GM18909 (cell line): ENCODE data around the gene POLR3E.

ENCODE experiments used
- ATAC-seq: cut with Tn5 transposase; IDR thresholded peaks from one replicate; pipeline ENCODE4 v1.9.1; 2021; ENCODE audit warnings: mild to moderate bottlenecking; ENCODE audit not compliant: unreplicated experiment, poor library complexity

POLR3E gene, protein sequence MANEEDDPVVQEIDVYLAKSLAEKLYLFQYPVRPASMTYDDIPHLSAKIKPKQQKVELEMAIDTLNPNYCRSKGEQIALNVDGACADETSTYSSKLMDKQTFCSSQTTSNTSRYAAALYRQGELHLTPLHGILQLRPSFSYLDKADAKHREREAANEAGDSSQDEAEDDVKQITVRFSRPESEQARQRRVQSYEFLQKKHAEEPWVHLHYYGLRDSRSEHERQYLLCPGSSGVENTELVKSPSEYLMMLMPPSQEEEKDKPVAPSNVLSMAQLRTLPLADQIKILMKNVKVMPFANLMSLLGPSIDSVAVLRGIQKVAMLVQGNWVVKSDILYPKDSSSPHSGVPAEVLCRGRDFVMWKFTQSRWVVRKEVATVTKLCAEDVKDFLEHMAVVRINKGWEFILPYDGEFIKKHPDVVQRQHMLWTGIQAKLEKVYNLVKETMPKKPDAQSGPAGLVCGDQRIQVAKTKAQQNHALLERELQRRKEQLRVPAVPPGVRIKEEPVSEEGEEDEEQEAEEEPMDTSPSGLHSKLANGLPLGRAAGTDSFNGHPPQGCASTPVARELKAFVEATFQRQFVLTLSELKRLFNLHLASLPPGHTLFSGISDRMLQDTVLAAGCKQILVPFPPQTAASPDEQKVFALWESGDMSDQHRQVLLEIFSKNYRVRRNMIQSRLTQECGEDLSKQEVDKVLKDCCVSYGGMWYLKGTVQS

DNA sequence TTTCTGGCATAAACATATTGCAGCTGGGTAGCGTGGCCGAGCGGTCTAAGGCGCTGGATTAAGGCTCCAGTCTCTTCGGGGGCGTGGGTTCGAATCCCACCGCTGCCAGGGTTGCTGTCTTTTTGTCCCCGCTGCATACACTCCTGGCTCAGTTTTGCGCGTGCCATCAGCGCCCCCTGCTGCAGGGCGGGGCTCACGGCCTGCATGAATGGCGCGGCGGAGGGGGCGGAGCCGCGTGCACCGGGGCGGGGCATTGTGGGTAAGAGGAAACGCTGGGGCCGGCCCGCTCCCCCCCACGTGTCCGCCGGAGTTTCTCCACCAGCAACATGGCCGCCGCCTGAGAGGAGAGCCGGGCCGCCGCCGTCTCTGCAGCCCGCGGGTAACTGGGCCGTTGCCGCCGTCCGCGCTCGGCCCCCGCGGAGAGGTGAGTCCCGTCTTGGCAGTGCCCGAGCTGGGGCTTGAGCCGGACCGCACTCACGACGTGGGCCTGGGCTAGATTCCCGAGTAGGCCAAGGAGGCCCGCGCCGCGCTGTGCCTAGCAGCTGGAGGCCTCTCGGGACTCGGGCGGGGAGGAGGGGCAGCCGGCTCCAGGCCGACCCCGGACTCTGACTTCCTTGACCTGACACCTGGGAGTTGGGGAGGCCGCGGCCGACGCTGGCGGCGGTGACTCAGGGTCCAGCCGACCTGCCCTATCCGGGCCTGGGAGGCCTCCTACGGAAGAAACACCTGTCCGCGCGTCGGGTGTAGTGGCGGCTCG lies at the start of gene POLR3E:
Gene POLR3E, plus strand, starts transcription at position 296 of the 757 bp plus-strand sequence. CDS start 5,560 bp downstream, outside the sequence.
- peak; percentile 82 for ATAC-seq

DNA sequence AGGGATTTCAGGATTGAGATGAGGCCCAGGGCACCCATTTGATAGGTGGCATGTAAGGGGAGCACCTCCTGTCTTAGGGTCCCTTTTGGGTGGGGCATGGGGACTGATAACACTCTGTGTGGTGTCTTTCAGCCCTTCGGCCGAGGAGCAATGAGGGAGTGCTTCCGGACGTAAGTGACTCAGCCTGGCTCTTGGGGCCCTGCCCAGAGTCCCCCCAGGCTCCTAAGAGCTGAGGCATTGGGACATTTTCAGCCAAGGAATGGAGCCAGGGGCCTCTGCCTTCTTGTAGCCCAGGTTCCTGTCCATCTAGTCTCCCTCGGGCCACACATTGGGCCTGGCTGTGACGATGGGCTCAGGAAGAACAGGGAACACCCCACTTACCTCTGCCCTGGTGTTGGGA lies 46.7 kb upstream of the POLR3E start:
- ATAC-seq: no peak

DNA sequence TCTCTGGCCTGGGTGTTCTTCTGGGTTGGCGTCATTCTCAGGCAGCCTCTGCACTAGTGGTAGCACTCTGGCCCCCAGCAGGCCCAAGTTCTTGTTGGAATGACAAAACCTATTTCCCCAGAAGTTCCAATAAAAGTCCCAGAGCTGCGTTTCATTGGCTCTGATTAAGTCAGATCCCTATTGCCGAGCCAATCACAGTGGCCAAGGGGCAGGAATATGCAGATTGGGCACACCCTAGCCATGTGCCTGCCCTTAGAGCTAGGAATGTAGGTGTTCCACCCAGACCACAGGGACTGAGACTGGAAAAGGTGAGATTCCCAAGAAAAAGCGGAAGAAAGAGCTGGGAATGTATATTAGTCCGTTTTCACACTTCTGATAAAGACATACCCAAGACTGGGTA lies 44.9 kb upstream of the POLR3E start:
- ATAC-seq: no peak

DNA sequence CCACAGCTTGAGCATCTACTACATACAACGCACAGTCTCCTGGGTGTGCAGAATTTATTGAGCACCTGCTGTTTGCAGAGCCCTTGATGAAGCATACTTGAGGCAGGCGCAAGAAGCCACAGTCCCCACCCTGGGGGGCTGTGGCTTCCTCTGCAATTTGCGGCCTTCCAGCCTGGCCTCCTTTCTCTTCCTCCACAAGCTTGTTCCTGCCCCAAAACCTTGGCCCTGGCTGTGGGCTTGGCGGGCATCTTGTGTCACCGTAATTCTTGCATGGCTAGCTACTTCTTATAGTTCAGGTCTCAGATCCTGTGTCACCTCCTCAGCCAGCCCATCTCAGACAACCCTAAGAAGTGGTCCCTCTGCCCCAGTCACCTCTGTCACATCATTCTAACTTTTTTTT lies 43.9 kb upstream of the POLR3E start:
- no peak for ATAC-seq

DNA sequence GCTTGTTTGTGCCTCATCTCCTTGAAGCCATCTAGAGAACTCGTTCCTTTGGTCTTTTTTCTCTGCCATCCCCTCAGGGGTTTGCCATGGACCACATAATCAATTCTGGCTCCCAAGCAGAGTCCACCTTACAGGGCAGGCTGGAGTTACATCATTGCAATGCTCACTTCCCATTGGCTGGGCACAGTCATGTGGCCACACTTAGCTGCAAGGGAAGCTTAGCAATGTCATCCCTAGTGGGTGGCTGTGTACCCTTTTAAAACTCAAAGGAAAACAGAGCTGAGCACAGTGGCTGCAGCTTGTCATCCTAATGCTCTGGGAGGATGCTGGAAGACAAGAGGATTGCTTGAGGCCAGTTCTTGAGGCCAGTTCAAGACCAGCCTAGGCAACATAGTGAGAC lies 41.9 kb upstream of the POLR3E start:
- no peak for ATAC-seq

DNA sequence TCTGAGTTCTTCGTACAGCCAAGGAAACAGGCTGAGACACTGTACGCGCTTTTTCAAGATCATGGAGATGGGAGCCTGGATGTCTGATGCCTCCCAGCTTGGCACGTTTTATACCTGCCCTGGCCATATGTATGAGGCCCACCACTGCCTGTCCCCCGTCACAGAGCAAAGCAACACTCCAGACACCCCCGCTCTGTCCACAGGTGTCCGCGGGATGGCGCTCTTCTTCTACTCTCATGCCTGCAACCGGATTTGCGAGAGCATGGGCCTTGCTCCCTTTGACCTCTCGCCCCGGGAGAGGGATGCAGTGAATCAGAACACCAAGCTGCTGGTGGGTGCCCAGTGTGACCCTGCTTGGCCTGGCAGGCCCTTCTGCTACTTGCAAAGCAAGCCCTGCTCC lies 39.8 kb upstream of the POLR3E start:
- no peak for ATAC-seq

DNA sequence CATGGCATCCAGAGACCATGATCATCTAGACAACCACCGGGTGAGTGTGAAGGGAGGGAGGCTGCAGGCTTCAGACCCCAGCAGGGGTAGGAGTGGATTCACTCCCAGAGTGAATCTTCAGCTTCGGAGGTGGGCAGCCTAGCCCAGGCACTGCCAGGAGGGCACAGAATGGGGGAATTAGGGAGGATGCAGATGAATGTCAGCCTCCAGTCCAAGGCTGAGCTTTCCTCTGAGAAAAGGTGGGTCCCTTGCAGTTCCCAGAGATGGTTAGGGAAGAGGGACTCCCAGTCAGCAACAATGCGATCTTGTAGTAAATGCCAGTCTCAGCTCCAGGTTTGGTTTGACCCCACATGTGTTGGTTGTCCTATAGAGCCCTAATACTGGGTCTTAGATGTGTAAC lies 36.7 kb upstream of the POLR3E start:
- ATAC-seq: no peak

DNA sequence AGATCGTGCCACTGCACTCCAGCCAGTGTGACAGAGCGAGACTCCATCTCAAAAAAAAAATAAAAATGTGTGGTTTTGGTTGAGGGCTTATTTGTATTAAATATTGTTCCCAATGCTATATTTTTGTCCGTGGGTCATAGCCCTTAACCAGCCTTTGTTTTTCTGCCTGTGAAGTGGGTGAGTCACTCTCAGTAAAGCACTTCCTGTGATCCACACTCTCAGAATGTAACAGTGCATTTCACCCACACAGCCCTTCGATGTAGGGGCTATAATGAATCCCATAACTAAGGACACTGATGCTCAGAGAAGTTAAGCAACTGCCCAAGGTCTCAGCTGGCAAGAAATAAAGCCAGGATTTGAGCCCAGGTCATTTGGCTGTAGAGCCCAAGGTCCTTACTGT lies 34.7 kb upstream of the POLR3E start:
- ATAC-seq: no peak

DNA sequence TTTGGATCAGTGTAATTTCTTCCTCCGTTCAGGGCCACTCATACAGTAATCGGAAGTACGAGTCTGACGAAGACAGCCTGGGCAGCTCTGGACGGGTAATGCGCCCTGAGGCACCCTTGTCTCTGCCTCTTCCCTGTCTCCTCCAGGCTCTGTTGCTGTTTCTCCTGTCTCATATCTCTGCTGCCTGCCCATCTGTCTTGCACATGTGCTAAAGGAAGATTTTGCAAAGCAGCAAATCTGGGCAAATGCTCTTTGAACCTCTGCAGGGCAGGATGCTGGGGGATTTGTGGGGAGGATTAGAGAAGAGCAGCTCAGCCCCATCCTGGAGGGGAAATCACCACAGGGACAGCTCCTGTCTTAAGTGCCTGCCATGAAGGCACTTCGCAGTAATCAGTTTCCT lies 32.4 kb upstream of the POLR3E start:
- ATAC-seq: no peak

DNA sequence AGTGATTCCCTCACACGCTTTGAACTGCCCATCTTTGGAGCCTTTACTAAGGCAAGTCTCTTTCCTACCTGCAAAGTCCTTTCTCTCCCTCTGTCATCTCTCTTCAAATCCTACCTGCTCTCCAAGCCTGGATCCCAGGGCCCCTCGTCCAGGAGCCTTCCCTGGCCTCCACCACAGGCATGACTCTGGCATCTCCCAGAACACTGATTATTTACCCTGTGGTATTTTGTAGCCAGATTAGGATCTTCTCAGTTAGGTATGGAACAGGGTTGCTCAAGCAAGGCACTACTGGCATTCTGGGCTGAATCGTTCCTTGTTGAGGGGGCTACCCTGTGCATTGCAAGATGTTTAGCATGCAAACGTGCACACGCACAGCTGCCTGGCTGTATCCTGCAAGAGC lies 31.9 kb upstream of the POLR3E start:
- no peak for ATAC-seq

DNA sequence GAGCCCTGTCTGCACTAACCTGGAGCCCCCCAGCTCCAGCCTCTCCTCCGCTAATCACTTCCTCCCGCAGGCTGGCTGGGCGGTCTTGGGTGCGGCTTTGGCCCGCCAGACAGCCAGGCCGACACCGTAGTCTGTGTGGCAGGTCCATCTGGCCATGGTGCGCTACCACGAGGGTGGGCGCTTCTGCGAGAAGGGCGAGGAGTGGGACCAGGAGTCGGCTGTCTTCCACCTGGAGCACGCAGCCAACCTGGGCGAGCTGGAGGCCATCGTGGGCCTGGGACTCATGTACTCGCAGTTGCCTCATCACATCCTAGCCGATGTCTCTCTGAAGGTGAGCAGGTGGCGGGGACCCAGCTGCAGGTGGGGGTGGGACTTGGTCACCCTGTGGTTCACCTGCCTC lies 30.7 kb upstream of the POLR3E start:
- no peak for ATAC-seq

DNA sequence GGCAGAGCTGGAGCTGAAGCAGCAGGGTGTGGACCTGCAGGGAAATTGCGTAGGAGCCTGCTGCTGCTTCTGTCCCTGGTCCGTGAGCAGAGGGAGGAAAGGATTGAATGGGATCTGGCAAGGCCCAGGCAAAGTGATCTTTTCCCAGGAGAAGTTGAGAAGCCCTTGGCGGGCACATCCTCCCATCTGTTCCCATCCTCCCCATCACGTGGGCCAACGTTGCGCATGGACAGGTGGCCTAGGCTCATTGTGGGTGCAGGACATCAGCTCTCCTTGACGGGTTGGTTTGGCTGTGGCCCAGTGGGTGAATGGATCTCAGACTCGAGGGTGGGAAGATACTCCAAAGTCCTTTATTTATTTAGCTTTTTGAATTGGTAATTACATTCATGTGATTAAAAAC lies 29.4 kb upstream of the POLR3E start:
- ATAC-seq: no peak

DNA sequence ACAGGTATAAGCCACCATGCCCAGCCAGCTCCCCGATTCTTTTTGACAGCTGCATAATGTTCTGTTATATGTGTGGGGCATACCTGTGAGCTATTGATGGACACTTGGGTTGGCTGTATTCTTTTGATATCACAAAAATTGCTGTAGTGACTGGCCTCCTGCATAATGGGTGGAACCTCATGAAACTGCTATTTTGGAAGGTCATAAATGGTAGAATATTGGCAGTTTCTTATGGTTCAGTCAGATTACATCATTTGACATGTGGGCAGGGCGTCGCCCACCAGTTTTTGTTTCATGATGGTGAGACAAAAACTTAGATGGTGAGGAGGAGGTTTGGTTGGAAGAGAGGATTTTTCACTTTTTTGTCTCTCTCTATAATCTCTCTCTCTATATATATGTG lies 26.7 kb upstream of the POLR3E start:
- no peak for ATAC-seq

DNA sequence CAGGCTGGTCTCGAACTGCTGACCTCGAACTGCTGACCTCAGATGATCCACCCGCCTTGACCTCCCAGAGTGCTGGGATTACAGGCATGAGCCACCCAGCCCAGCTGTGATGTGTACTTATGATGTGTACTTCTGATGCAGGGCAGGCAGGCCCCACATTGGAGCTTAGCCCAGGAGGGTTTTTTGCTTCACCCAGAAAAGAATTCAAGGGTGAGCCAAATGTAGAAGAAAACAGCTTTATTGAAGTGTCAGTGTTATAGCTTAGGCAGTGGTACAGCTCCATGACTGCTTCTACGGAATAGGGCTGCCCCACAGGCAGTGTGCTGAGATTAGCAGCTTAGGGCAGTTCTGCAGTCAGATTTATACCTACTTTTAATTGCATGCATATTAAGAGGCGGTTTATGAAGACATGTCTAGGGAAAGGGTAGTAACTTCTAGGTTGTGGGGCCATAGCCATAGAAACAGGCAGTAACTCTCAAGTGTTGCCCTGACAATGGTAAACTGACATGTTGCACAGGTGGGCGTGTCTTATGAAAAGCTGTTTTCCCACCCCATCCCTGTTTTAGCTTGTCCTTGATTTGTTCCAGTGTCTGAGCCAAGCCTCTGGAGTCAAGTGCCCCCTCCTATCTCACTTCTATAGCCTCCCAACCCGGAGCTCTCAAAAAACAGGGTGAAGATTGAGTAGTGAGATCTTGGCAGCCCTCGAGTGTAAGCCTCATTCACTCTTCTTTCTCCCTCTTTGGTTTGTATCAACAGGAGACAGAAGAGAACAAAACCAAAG lies 24.1 kb upstream of the POLR3E start:
- no peak for ATAC-seq

DNA sequence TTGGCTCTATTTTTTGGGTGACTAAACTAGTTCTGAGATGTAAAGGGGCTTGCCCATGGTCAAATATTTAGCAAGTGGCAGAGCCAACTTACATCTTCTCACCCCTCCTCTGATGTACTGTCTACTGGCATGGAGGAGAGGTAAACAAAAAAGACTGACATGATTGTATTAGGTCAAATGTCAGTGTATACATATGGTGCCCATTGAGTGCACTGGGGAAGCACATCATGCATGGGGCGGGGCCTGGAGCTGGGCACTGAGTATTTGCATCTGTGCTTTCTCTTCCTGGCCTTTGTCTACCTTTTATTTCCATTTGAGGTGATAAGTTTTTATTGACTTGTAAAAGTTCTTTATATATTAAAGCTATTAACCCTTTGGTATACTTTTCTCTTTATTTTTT lies 22.3 kb upstream of the POLR3E start:
- no peak for ATAC-seq

DNA sequence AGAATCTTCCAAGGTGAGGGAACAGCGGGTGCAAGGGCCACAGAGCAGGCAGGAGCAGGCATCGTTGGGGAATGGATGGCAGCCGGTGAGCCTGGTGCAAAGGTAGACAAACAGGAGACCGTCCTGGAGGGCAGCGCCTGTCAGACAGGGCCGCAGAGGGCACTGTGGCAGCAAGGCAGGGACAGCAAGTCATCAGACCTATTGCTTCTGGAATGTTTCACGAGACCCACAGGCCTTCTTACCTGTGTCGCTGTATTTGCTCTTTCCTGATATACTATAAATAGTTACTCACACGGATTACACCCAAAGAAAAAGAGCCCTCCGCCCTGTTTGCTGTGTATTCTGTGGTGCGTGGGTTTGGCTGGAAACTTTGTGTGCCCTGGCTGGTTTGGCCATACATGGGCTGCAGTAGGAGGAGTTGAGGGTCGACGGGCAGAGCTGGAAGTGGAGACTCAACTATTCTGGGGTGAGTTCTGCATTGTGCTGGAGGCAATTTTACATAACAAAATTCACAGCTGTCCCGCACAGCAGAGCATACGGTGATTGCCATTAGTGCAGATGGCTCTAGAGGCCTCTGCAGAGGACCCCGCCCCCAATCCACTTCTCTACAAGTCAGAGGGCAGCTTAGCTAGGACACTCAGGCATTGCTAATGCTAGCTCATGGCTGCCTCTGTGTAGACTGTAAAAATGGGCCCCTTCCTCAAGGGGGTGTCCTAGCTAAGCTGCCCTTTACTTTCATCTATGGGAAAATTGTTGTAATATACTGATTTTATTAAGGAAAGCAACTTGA lies 18.6 kb upstream of the POLR3E start:
- ATAC-seq: no peak

DNA sequence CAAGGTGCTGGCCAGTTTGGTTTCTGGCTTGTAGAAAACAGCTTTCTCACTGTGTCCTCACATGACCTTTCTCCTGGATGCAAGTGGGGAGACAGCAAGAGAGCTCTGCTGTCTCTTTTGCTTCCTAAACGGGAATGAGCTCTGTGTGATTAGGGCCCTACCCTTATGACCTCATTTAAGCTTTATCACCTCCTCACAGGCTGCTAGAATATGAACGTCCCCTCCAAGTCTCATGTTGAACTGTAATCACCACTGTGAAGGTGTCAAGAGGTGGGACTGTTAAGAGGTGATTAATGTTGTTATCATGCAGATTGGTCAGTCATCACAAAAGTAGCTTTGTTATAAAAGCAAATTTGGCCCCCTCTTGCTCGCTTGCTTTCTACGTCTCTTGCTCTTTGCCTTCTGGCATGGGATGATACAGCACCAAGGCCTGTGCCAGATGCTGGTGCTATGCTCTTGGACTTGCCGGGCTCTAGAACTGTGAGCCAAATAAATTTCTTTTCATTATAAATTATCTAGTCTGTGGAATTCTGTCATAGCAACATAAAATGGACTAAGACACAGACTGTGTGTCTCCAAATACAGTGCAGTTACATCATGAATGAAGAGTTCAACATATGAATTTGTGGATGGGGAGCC lies 14.8 kb upstream of the POLR3E start:
- no peak for ATAC-seq

DNA sequence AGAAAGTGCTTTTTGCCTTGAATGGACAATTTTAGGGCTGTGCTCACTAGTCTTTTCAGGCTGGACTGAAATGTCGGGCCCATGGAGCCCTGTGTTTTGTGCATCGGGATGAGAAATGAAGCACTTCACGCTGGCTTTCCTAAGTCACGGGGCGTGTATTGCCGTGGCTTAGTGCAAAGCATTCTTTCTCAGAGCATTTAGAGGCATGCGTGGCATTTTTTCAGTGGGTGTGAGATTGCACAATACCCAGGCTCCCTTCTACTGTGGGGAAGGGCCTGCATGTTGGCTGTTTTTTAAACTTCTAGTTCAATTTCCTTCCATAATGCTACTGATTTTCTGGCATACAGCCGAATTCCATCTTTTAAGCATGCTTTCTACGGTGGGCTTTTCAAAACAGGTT lies 12.6 kb upstream of the POLR3E start:
- no peak for ATAC-seq

DNA sequence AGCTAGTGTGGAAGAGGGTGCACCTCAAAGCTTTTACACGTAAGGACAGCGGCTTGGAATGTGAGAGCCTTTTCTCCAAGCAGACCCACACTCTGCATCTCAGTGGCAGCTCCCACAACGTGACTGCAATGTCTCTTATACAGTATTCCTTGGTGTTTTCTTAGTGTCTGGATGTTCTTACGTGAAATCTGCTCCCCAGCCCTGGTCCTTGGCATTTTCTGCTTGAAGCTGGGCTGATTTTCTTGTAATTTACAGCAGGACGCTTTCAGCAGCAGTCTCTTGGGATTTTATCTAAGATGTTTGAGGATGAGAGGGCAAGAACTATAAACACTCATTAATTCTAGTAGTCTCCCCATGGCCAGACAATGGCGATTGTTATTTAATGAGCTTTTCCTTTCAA lies 12.1 kb upstream of the POLR3E start:
- no peak for ATAC-seq
